ENCODE results near the gene C5orf22.
"Not testable (repeated sequence)": the region's sequence is repeated elsewhere in the genome, so short reads cannot be mapped to it uniquely, and the experiment has no call there.

C5orf22 gene

DNA sequence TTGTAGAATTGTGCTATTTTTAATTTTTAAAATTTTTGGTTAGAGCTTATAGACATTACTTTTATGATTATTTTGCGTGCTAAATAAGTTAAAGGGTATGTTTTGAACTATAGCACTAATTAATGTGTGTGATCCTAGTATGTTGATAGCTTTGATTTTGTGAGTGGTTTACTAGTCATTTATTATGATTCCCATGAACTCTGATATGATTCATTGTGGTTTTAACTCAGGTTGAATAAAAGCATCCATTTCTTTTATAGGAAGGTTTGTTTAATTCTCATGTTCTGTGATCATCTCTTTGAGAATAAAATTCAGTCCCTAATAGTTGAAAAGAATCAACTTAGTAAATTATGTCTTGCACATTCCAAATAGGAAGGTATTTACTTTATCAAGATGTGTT lies 22.5 kb downstream of the C5orf22 start:
- DNase-seq: no peak

GRCh38 chr5:31556461-31556860 lies 24.4 kb downstream of the C5orf22 start:
- no peak for DNase-seq

GRCh38 chr5:31559942-31560341 lies 27.8 kb downstream of the C5orf22 start:
- no peak for DNase-seq

DNA sequence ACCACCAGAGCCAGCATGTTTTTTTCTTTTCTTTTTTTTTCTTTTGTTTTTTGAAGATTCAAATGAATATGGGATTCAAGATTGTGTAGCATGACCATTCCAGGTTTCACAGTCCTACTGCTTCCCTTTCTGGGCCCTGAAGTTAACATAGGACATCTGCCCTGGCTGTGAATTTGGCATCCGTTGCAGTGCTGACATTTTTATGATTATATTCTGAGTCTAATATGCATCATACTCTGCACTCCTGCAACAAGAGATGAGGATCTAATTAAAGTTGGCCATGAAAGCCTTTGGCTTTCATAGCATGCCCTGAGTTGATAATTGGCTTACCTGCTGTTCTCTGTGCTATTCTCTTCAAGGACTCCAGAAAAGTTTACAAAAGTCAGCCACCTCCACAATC lies 29.8 kb downstream of the C5orf22 start:
- DNase-seq: no peak

GRCh38 chr5:31563216-31563615 lies 31.1 kb downstream of the C5orf22 start:
- no peak for DNase-seq

DNA sequence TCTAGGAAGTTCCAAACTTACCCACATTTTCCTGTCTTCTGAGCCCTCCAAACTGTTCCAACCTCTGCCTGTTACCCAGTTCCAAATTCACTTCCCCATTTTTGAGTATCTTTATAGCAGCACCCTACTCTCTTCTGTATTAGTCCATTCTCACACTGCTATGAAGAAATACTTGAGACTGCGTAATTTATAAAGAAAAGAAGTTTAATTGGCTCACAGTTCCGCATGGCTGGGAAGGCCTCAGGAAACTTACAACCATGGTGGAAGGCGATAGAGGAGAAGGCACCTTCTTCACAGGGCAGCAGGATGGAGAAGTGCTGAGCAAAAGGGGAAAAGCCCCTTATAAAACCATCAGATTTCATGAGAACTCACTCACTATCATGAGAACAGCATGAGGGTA lies 34.3 kb downstream of the C5orf22 start:
- DNase-seq: peak in 1 of 2 donors; percentile 28

GRCh38 chr5:31568302-31568835 lies 36.3 kb downstream of the C5orf22 start:
- DNase-seq: no peak

- DNase-seq: no peak
Observed at GRCh38 chr5:31569068-31569467, 37.0 kb downstream of the C5orf22 start.

DNA sequence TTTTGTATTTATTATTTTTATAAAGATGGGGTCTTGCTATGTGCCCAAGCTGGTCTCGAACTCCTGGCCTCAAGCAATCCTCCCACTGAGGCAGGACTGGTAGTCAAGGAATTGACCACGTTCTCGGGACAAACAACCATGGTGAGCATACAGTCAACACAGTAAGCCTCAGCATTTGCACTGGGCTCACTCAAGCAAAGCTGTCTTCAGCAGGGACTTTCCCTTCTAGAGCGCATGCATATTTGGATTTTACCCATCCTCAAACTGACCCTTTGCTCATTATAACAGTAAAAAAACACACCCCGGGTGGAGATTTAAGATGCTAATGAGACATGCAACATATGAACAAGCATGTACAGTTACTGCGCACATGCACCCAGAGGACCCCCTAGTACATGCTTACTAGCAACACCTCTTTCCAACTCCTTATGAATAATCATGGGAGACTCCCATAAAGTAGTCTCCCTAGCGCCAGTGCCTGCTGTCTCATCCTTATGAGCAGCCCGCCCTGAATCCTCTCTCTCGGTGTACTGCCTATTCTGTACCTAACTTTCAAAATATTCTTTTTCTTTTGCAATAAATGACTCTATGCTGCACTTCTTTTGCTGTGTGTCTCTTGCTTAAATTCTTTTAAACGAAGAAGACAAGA lies 41.5 kb downstream of the C5orf22 start:
- DNase-seq: no peak

GRCh38 chr5:31574772-31575171 lies 42.7 kb downstream of the C5orf22 start:
- no peak for DNase-seq

DNA sequence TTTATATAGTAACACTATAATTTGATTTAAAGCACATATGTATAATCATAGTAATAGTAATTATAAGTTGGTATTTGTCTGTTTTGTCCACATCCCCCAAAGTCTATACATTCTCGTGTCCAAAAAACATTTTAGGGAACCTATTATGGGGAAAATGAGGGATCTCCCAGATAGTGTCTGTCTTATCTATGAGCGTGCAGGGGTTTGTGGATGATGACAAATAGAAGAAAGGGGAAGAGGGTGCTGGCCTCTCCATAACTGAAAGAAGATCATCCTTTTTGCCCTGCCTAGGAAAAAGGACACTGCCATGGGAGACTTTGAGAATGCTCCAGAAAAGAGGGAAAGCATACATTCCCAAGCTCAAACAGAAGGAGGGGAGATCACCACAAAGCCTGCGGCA lies 45.3 kb downstream of the C5orf22 start:
- DNase-seq: no peak

DNA sequence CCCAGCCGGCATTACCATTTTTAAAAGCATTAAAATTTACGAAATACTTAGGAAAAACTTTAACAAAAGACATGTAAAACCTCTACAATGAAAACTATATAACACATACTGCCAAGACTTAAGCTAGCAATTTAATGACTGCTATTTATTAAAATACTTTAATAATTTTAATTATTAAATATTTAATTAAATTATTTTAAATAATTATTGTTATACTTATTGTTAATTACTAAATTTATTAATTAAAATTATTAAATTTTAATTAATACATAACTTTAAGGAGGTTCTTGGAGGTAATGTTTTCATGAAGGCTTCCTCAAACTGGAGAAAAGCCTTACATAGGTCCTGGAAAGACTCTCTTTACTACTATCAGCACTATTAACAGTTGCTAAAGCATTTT lies 47.5 kb downstream of the C5orf22 start:
- DNase-seq: no peak

DNA sequence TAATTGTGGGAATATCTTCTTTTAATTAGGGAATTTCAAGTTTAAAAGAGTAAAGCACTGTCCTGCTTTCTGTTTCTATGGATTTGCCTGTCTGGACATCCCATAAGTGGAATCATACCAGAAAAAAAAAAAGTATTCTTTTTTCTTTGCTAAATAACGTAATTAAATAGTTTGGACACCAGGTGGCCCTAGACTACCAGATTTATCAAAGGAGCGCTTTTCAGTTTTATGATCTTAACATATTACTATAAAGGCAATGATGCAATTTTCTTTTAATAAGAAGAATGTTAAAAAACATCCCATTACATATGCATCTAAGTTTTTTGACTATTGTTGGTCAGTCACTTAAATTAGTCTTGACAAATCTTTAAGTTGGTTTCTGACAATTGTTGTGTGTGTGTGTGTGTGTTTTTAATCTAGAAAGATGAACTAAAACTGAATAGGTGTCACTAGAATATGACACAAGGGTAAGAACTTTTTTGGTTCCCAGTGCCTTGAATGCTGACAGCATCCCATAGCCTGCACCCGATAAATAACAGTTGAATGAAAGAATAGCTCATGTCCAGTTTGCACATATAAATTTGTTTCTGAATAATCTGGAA lies 49.5 kb downstream of the C5orf22 start:
- DNase-seq: peak in 1 of 2 donors; percentile 37

GRCh38 chr5:31583129-31583528 lies 51.0 kb downstream of the C5orf22 start:
- DNase-seq: no peak

DNA sequence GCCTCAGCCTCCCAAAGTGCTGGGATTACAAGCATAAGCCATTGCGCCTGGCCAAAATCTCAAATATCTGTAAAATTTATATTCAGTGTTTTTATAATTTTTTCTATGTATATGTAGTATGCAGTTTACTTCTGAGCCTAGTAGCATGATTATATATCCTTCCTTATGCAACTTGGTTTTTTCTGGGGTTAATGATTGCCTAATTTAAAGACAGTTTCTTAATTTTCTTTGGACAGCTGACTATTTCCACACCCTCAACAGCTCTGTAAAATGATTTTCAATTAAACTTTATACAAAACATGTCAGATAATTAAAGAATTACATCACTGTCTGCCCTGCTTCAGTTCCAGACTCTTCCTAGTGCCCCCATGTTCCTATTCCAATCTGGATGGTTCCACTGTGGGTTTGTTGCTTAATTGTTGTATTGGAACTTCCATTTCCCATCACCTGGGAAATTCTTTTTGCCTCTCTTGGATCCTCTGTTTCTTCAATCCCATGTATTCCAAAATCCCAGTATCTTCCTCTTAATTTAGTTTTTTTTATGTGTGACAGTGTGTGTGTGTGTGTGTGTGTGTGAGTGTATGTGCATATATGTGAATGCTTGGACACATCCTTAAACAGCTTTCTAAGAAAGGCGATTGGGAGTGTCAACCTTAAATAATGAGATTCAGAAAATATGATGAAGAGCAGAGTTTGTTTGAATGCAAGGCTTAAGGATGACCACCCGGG lies 53.2 kb downstream of the C5orf22 start:
- DNase-seq: no peak

GRCh38 chr5:31585895-31586270 lies 53.8 kb downstream of the C5orf22 start:
- no peak for DNase-seq

DNA sequence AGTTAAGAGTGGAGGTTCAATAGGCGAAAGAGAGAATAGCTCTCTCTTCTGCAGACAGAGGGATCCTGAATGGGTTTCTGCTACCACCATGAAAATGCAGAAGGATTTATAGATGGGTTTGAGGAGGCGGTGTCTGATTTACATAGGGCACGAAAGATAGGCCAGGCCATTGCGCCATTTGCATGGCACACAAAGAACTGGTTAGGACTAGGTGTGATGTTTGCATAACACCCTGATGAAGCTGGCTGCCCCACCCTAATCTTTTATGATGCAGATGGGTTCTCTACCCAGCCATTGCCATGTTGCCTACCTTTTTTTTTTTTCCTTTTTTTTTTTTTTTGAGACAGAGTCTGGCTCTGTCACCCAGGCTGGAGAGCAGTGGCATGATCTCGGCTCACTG lies 55.4 kb downstream of the C5orf22 start:
- DNase-seq: no peak

GRCh38 chr5:31593665-31594064 lies 61.6 kb downstream of the C5orf22 start:
- DNase-seq: no peak

DNA sequence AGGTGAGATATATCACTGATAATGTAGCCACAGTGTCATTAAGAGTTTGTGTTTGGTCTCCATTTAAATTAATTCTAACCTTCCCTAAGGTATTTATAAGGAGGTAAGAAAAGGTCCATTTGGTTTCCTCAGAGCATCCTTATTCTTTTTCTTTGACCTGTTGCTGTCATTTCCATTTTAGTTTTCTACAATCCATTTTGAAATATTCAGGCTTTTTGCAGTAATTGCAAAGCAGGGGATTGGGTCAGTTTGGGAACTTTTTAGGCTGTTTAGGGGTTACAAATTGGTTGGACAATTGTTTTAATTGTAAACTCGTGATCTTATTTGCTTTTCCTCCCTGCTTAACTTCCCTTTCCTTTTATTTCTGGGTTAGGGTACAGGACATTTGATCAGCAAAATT lies 64.3 kb downstream of the C5orf22 start:
- no peak for DNase-seq

GRCh38 chr5:31598640-31599611 lies 66.8 kb downstream of the C5orf22 start:
- DNase-seq: no peak

DNA sequence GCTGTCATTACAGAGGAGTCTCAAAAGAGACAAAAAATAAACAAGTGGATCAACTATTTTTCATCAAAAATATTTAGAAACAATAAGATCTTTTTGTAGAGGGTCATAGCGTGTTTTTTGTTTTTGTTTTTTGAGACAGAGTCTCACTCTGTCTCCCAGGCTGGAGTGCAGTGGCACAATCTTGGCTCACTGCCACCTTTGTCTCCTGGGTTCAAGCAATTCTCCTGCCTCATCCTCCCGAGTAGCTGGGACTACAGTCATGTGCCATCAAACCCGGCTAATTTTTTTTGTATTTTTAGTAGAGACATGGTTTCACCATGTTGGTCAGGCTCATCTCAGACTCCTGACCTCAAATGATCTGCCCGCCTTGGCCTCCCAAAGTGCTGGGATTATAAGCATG lies 70.2 kb downstream of the C5orf22 start:
- DNase-seq: not testable (repeated sequence)

DNA sequence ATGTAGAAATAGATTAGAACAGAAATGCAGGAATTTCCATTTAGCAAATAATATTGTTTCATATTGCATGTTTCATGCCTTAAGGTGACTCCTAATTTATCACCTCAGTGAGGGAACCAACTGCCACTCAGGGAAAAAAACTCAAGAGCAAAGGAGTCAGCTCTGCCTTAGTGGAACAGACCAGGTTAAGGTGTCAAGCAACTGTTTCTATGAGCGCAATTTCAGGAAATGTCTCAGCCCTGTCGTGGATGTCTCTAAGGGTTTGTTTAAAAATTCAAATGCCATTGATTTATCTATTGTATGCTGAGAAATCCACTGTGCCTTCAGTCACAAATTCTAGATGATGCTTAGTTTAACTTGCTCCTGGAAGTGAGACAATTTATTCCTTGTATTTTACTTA lies 72.1 kb downstream of the C5orf22 start:
- DNase-seq: no peak

- DNase-seq: no peak
Observed at GRCh38 chr5:31604644-31605043, 72.5 kb downstream of the C5orf22 start.
